NCI-H2081 (cell line): Measurements from ENCODE around the gene MAGEA3.
"Not testable (repeated sequence)": the region's sequence is repeated elsewhere in the genome, so short reads cannot be mapped to it uniquely, and the experiment has no call there.

ENCODE experiments used
- DNase-seq, 2 experiments: peaks; one replicate each; lab custom pipeline; 2025; lab: John Stamatoyannopoulos, UW

MAGEA3 gene

DNA sequence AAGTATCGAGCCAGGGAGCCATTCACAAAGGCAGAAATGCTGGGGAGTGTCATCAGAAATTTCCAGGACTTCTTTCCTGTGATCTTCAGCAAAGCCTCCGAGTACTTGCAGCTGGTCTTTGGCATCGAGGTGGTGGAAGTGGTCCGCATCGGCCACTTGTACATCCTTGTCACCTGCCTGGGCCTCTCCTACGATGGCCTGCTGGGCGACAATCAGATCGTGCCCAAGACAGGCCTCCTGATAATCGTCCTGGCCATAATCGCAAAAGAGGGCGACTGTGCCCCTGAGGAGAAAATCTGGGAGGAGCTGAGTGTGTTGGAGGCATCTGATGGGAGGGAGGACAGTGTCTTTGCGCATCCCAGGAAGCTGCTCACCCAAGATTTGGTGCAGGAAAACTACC, 37.9 kb downstream of the MAGEA3 start:
- DNase-seq: not testable (repeated sequence)

GRCh38 chrX:152738560-152738959, 40.0 kb downstream of the MAGEA3 start:
- no peak for DNase-seq
